ENCODE measurements around the gene F13A1.

The F13A1 gene

DNA sequence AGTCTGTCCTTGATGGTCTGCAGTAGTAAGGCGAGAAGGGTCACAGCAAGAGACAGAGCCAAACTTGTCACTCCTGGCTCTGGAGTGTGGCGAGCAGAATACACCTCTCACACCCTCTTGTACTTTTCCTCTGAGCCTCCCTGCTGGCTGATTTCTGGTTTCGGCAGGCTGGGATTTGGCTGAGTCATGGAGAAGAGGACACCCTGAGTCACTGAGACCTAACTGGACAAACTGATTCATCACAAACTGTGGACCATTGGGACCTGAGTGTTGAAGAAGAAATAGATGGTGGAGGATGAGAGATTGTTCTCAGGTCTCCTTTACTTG, 101.7 kb downstream of the F13A1 start:
- H3K27ac ChIP-seq (ENCODE audit: extremely low read depth, low read depth, low read length) = no peak overlapping the region
- no peaks in the 10 kb centered on the region for H3K9me3 ChIP-seq (ENCODE audit: control insufficient read depth, insufficient read depth, low read depth, low read length)
- TF ChIP-seq, protein P1, sequence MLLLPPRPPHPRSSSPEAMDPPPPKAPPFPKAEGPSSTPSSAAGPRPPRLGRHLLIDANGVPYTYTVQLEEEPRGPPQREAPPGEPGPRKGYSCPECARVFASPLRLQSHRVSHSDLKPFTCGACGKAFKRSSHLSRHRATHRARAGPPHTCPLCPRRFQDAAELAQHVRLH (tag by site-specific recombination; IDR thresholded peaks at IDR 0.05) = no peak
- TF ChIP-seq KLF17 (tag by site-specific recombination; IDR thresholded peaks at IDR 0.05) (no peak), AEBP2 (tag by site-specific recombination; IDR thresholded peaks at IDR 0.05; ENCODE audit: borderline replicate concordance) (no peak), ZNF426 (tag by site-specific recombination; IDR thresholded peaks at IDR 0.05) (no peak), KLF8 (tag by site-specific recombination; IDR thresholded peaks at IDR 0.05) (no peak), ZNF596 (tag by site-specific recombination; IDR thresholded peaks at IDR 0.05) (no peak), ZNF48 (tag by site-specific recombination; IDR thresholded peaks at IDR 0.05) (no peak), ZXDB (tag by site-specific recombination; IDR thresholded peaks at IDR 0.05) (no peak), ZNF660 (tag by site-specific recombination; IDR thresholded peaks at IDR 0.05) (no peak), ZNF654 (tag by site-specific recombination; IDR thresholded peaks at IDR 0.05; ENCODE audit: low read depth) (no peak), PRDM6 (tag by site-specific recombination; IDR thresholded peaks at IDR 0.05) (no peak)
- TF ChIP-seq, protein P2, sequence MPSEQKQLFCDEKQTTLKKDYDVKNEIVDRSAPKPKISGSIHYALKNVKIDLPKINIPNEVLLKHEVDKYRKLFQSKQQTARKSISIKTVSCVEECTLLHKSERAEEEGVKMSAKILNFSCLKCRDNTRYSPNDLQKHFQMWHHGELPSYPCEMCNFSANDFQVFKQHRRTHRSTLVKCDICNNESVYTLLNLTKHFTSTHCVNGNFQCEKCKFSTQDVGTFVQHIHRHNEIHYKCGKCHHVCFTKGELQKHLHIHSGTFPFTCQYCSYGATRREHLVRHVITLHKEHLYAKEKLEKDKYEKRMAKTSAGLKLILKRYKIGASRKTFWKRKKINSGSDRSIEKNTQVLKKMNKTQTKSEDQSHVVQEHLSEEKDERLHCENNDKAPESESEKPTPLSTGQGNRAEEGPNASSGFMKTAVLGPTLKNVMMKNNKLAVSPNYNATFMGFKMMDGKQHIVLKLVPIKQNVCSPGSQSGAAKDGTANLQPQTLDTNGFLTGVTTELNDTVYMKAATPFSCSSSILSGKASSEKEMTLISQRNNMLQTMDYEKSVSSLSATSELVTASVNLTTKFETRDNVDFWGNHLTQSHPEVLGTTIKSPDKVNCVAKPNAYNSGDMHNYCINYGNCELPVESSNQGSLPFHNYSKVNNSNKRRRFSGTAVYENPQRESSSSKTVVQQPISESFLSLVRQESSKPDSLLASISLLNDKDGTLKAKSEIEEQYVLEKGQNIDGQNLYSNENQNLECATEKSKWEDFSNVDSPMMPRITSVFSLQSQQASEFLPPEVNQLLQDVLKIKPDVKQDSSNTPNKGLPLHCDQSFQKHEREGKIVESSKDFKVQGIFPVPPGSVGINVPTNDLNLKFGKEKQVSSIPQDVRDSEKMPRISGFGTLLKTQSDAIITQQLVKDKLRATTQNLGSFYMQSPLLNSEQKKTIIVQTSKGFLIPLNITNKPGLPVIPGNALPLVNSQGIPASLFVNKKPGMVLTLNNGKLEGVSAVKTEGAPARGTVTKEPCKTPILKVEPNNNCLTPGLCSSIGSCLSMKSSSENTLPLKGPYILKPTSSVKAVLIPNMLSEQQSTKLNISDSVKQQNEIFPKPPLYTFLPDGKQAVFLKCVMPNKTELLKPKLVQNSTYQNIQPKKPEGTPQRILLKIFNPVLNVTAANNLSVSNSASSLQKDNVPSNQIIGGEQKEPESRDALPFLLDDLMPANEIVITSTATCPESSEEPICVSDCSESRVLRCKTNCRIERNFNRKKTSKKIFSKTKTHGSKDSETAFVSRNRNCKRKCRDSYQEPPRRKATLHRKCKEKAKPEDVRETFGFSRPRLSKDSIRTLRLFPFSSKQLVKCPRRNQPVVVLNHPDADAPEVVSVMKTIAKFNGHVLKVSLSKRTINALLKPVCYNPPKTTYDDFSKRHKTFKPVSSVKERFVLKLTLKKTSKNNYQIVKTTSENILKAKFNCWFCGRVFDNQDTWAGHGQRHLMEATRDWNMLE (tag by site-specific recombination; conservative IDR thresholded peaks at IDR 0.05; ENCODE audit: low read depth) = no peak
- TF ChIP-seq, protein P3, sequence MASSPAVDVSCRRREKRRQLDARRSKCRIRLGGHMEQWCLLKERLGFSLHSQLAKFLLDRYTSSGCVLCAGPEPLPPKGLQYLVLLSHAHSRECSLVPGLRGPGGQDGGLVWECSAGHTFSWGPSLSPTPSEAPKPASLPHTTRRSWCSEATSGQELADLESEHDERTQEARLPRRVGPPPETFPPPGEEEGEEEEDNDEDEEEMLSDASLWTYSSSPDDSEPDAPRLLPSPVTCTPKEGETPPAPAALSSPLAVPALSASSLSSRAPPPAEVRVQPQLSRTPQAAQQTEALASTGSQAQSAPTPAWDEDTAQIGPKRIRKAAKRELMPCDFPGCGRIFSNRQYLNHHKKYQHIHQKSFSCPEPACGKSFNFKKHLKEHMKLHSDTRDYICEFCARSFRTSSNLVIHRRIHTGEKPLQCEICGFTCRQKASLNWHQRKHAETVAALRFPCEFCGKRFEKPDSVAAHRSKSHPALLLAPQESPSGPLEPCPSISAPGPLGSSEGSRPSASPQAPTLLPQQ (tag by site-specific recombination; IDR thresholded peaks at IDR 0.05) = no peak
- TF ChIP-seq, protein P4, sequence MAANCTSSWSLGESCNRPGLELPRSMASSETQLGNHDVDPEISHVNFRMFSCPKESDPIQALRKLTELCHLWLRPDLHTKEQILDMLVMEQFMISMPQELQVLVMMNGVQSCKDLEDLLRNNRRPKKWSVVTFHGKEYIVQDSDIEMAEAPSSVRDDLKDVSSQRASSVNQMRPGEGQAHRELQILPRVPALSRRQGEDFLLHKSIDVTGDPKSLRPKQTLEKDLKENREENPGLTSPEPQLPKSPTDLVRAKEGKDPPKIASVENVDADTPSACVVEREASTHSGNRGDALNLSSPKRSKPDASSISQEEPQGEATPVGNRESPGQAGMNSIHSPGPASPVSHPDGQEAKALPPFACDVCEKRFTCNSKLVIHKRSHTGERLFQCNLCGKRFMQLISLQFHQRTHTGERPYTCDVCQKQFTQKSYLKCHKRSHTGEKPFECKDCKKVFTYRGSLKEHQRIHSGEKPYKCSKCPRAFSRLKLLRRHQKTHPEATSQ (tag by site-specific recombination; IDR thresholded peaks at IDR 0.05) = no peak
- no peak overlapping the region for H3K4me3 ChIP-seq (ENCODE audit: low read depth, low read length)
- CTCF ChIA-PET = no interaction called here
- POLR2A ChIA-PET = no interaction called here
- H3K36me3 ChIP-seq (ENCODE audit: control insufficient read depth in 2 of 2, insufficient read depth in 1 of 2, low read length in 2 of 2) = no peaks in the 10 kb centered on the region
- no peaks in the 10 kb centered on the region for H3K4me1 ChIP-seq (ENCODE audit: control insufficient read depth, insufficient read depth, low read length)
